Amniotic epithelial cell (primary cell): ENCODE results near the gene GPR42.
"Not testable (repeated sequence)": the region's sequence is repeated elsewhere in the genome, so short reads cannot be mapped to it uniquely, and the experiment has no call there.

Experiments used
- DNase-seq: peaks from one replicate; pipeline ENCODE4 v3.0.0-alpha.2; 2010; ENCODE audit warnings: low read depth

The GPR42 gene

GRCh38 chr19:35346193-35347052 lies 24.4 kb upstream of the GPR42 start:
- no peak for DNase-seq

- DNase-seq: no peak
Measured at GRCh38 chr19:35347171-35347929, 23.5 kb upstream of the GPR42 start, which contains the start of gene FFAR1. Gene FFAR1, plus strand, starts transcription at chr19:35347902. Its CDS starts 3,650 bp downstream, at chr19:35351552.

- no peak for DNase-seq
Measured at GRCh38 chr19:35347930-35348298, 23.0 kb upstream of the GPR42 start.

- DNase-seq: no peak
Measured at GRCh38 chr19:35348911-35349611, 21.8 kb upstream of the GPR42 start.

GRCh38 chr19:35349614-35350521 lies 21.0 kb upstream of the GPR42 start:
- DNase-seq: no peak

- no peak for DNase-seq
Measured at GRCh38 chr19:35350591-35350990, 20.3 kb upstream of the GPR42 start.

GRCh38 chr19:35351411-35352176 lies 19.3 kb upstream of the GPR42 start:
- DNase-seq: no peak

- DNase-seq: no peak
Measured at GRCh38 chr19:35352177-35352447, 18.8 kb upstream of the GPR42 start.

GRCh38 chr19:35352448-35353304 lies 18.2 kb upstream of the GPR42 start:
- peak; percentile 70 for DNase-seq

GRCh38 chr19:35353635-35354034 lies 17.2 kb upstream of the GPR42 start:
- DNase-seq: peak; percentile 64

GRCh38 chr19:35354898-35355297 lies 16.0 kb upstream of the GPR42 start:
- DNase-seq: no peak

GRCh38 chr19:35355791-35356460 lies 14.9 kb upstream of the GPR42 start:
- DNase-seq: no peak

GRCh38 chr19:35357867-35358573 lies 12.8 kb upstream of the GPR42 start, which contains the start of gene FFAR3:
Gene FFAR3, plus strand, starts transcription at chr19:35358460. Its CDS starts 431 bp downstream, at chr19:35358891.
- peak; percentile 9 for DNase-seq

GRCh38 chr19:35358834-35359233 lies 12.0 kb upstream of the GPR42 start:
- DNase-seq: not testable (repeated sequence)

GRCh38 chr19:35359395-35359794 lies 11.5 kb upstream of the GPR42 start:
- not testable (repeated sequence) for DNase-seq

GRCh38 chr19:35360081-35360480 lies 10.8 kb upstream of the GPR42 start:
- DNase-seq: not testable (repeated sequence)

- no peak for DNase-seq
Measured at GRCh38 chr19:35360880-35361420, 9.9 kb upstream of the GPR42 start.

- no peak for DNase-seq
Measured at GRCh38 chr19:35362261-35363000, 8.4 kb upstream of the GPR42 start.
